ENCODE data around the gene LRAT. TPM values are rescaled to one million over a fixed set of nuclear protein-coding genes. Genes with fewer than 3 reads are reported as not detected.

The LRAT gene
- total and polyA plus RNA-seq, 10 of the 15 experiments (the other 5 are each of a cell fraction or from before 2014, with no cell fraction given), result 0.07 to 0.08 TPM; not detected in 8

DNA sequence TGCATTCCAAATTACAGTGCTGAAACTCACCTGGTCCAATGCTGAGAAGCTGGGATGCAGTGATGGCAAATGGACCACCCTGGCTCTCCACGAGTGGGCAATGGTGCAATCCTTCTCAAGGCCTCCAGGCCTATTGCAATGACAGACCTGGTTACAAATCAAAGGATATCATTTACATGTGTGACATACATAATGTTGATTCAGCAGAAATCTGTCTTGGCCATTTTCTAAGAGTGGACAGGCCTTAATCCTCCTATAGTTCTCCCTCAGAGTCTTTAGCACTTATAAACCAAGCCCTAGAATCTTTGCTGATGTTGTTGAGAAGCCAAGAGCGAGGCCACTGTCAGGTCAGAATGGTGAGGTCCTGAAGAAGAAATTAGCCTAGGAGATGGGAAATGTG lies 17.1 kb downstream of the LRAT start:
- in situ Hi-C loops (cut with MboI) (no loop called here), intact Hi-C loops (cut with micrococcal nuclease; ENCODE audit: unreplicated experiment) (no loop called here)
- SMC1A ChIA-PET (ENCODE audit: uncharacterized antibody, unreplicated experiment), result no interaction called here
- Histone ChIP-seq H3K27ac (ENCODE audit: control insufficient read depth, insufficient read depth) (no peak overlapping the region), H2AFZ (ENCODE audit: control insufficient read depth, low read depth, low read length) (no peak overlapping the region), H3K9me3 (replicated peaks; ENCODE audit: control insufficient read depth, insufficient read depth, low read length) (no peaks in the 10 kb centered on the region), H3K4me2 (ENCODE audit: control insufficient read depth, insufficient read depth) (no peak overlapping the region), H3K4me3 (no peak overlapping the region), H3K36me3 (ENCODE audit: control insufficient read depth in 2 of 2, insufficient read depth in 2 of 2, low read length in 1 of 2) (no peaks in the 10 kb centered on the region), H3K27me3 (replicated peaks in 1 of 2; ENCODE audit: control insufficient read depth in 2 of 2, insufficient read depth in 2 of 2, low read length in 1 of 2) (no peaks in the 10 kb centered on the region; a peak in 1 of 4 replicates), H3K79me2 (ENCODE audit: control insufficient read depth, insufficient read depth, low read length) (no peaks in the 10 kb centered on the region), H3K4me1 (ENCODE audit: control insufficient read depth, insufficient read depth, low read length) (no peaks in the 10 kb centered on the region), H4K20me1 (ENCODE audit: control insufficient read depth, insufficient read depth) (no peaks in the 10 kb centered on the region), H3K9ac (ENCODE audit: control insufficient read depth, insufficient read depth, low read length) (no peak overlapping the region)
- no TSS peak for BruUV-seq (replicated peaks)
- WGBS (ENCODE audit: insufficient coverage, insufficient replicate concordance, low lambda C conversion rate, missing lambda C conversion rate), result 0% methylated on average over 2 of the region's 2 CpGs
- CTCF ChIA-PET, result no interaction called here
- no peak for FAIRE-seq
- RAD21 ChIA-PET (ENCODE audit: unreplicated experiment), result no interaction called here
- no peak for TF ChIP-seq CREB1 (IDR thresholded peaks at IDR 0.05; ENCODE audit: low read depth)
- no peak for TF ChIP-seq CBFB (IDR thresholded peaks at IDR 0.05; ENCODE audit: low read depth)
- TF ChIP-seq ZSCAN29 (IDR thresholded peaks at IDR 0.05), result no peak
- no peak for TF ChIP-seq ZNF384 (IDR thresholded peaks at IDR 0.05; ENCODE audit: borderline replicate concordance, low read depth, low read length)
- TF ChIP-seq CHD4 (IDR thresholded peaks at IDR 0.05), result no peak
- no peak for TF ChIP-seq GATAD2B (conservative IDR thresholded peaks at IDR 0.05; ENCODE audit: low read depth)
- no peak for TF ChIP-seq ZNF24 (IDR thresholded peaks at IDR 0.05)
- no peak for TF ChIP-seq EED (IDR thresholded peaks at IDR 0.05; ENCODE audit: low read depth)
- TF ChIP-seq NFYA (IDR thresholded peaks at IDR 0.05; ENCODE audit: borderline replicate concordance, low read depth, low read length), result no peak
- no peak for TF ChIP-seq TCF7 (IDR thresholded peaks at IDR 0.05; ENCODE audit: borderline replicate concordance)
- no peak for TF ChIP-seq GABPA (IDR thresholded peaks at IDR 0.05; ENCODE audit: low read depth)
- TF ChIP-seq HCFC1 (IDR thresholded peaks at IDR 0.05; ENCODE audit: low read length), result no peak
- TF ChIP-seq MEF2B (IDR thresholded peaks at IDR 0.05; ENCODE audit: partially characterized antibody, poor library complexity, severe bottlenecking), result no peak
- TF ChIP-seq IKZF2 (IDR thresholded peaks at IDR 0.05), result no peak
- TF ChIP-seq, protein P1, sequence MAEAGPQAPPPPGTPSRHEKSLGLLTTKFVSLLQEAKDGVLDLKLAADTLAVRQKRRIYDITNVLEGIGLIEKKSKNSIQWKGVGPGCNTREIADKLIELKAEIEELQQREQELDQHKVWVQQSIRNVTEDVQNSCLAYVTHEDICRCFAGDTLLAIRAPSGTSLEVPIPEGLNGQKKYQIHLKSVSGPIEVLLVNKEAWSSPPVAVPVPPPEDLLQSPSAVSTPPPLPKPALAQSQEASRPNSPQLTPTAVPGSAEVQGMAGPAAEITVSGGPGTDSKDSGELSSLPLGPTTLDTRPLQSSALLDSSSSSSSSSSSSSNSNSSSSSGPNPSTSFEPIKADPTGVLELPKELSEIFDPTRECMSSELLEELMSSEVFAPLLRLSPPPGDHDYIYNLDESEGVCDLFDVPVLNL (IDR thresholded peaks at IDR 0.05; ENCODE audit: low read depth, low read length), result no peak
- ATAC-seq, result no peak
- DNase-seq (ENCODE audit: low read depth, low spot score), result no peak
- POLR2A ChIA-PET, result no interaction called here

All from GM12878 (cell line).